Coronary artery (tissue), 2 donors: ENCODE data around the gene MMP27.

Experiments
- DNase-seq: peaks from one replicate; pipeline ENCODE4 v3.0.0-alpha.2; 2017; ENCODE audit warnings: low spot score
- H3K27ac ChIP-seq, 2 donors: fragments of 200-600 bp; sonication (generic); one replicate each; pipeline ENCODE4 v1.5.1; 2016 to 2019
- H3K4me3 ChIP-seq: fragments of 200-600 bp; sonication (generic); 2 replicates; pipeline ENCODE4 v1.5.1; 2016; ENCODE audit warnings: mild to moderate bottlenecking, moderate library complexity
- CTCF ChIP-seq: fragments of 200-600 bp; sonication (generic); IDR thresholded peaks from one replicate; pipeline ENCODE4 v1.5.1; 2019; ENCODE audit warnings: antibody characterized with exemption

The MMP27 gene

GRCh38 chr11:102685754-102686153 lies 19.8 kb downstream of the MMP27 start:
- no peak overlapping the region for H3K27ac ChIP-seq
- no peak for DNase-seq
- no peak overlapping the region for H3K4me3 ChIP-seq
- TF ChIP-seq CTCF, result no peak

GRCh38 chr11:102685338-102685737 lies 20.2 kb downstream of the MMP27 start:
- no peak for DNase-seq
- Histone ChIP-seq H3K4me3 (no peak overlapping the region), H3K27ac (no peak overlapping the region)
- TF ChIP-seq CTCF, result no peak

GRCh38 chr11:102683277-102683676 lies 22.3 kb downstream of the MMP27 start:
- Histone ChIP-seq H3K4me3 (no peak overlapping the region), H3K27ac (no peak overlapping the region)
- DNase-seq, result no peak
- no peak for TF ChIP-seq CTCF

GRCh38 chr11:102680945-102681344 lies 24.6 kb downstream of the MMP27 start:
- Histone ChIP-seq H3K27ac (no peak overlapping the region), H3K4me3 (no peak overlapping the region)
- no peak for DNase-seq
- TF ChIP-seq CTCF, result no peak

GRCh38 chr11:102678022-102678421 lies 27.5 kb downstream of the MMP27 start:
- H3K4me3 ChIP-seq, result no peak overlapping the region
- no peak overlapping the region for H3K27ac ChIP-seq
- no peak for DNase-seq
- TF ChIP-seq CTCF, result no peak

GRCh38 chr11:102676084-102676483 lies 29.5 kb downstream of the MMP27 start:
- no peak for TF ChIP-seq CTCF
- H3K4me3 ChIP-seq, result no peak overlapping the region
- H3K27ac ChIP-seq, result no peak overlapping the region
- no peak for DNase-seq

- TF ChIP-seq CTCF, result no peak
- no peak overlapping the region for H3K27ac ChIP-seq
These were observed 35.9 kb downstream of the MMP27 start for GRCh38 chr11:102669664-102670063.

More at GRCh38 chr11:102669664-102670063, 35.9 kb downstream of the MMP27 start:
- DNase-seq, result no peak
- H3K4me3 ChIP-seq, result no peak overlapping the region
